Loucy (cell line): ENCODE measurements around the gene GAS2L1.

Experiments used
- EZH2phosphoT487 ChIP-seq: fragments of 200-600 bp; IDR thresholded peaks from 2 replicates; pipeline ENCODE4 v1.6.1; 2018; ENCODE audit warnings: antibody characterized with exemption, mild to moderate bottlenecking, moderate library complexity, borderline replicate concordance
- TF ChIP-seq, protein P1 (sequence below): fragments of 200-600 bp; sonication (generic); conservative IDR thresholded peaks from 2 replicates; pipeline ENCODE4 v1.5.1; 2014; ENCODE audit warnings: mild to moderate bottlenecking, antibody characterized with exemption, low read length

DNA sequence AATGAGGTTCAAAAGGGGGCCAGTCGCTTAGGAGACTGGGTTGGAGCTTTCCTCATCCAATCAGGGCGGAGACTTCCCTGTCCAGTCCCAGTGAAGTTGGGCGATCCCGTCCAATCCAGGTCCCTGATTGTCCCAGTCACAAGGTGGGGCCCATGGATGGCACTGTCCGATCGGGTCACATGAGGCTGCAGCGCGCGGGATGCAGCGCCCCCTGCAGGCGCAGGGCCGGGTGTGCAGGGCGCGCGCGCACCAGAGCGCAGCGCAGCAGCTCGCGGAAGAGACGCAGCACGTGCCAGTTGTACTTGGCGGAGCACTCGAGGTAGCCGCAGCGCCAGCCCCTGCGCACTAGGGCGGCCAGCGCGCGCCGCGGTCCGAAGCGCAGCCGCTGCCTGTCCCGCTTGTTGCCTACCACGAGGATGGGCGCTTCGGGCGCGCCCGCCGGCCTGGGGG lies 6.7 kb downstream of the GAS2L1 start:
- TF ChIP-seq, protein P1, sequence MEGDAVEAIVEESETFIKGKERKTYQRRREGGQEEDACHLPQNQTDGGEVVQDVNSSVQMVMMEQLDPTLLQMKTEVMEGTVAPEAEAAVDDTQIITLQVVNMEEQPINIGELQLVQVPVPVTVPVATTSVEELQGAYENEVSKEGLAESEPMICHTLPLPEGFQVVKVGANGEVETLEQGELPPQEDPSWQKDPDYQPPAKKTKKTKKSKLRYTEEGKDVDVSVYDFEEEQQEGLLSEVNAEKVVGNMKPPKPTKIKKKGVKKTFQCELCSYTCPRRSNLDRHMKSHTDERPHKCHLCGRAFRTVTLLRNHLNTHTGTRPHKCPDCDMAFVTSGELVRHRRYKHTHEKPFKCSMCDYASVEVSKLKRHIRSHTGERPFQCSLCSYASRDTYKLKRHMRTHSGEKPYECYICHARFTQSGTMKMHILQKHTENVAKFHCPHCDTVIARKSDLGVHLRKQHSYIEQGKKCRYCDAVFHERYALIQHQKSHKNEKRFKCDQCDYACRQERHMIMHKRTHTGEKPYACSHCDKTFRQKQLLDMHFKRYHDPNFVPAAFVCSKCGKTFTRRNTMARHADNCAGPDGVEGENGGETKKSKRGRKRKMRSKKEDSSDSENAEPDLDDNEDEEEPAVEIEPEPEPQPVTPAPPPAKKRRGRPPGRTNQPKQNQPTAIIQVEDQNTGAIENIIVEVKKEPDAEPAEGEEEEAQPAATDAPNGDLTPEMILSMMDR: peak; percentile 54
- TF ChIP-seq EZH2phosphoT487: no peak
